IMR-90 (cell line): Measurements from ENCODE around the gene PLCL1.

Source experiments
- CTCF ChIP-seq: conservative IDR thresholded peaks from 2 replicates; pipeline ENCODE4 v1.5.1; 2012; ENCODE audit warnings: mild to moderate bottlenecking, low read depth, low read length, improper control_type of control experiment
- MAFK ChIP-seq: IDR thresholded peaks from 2 replicates; pipeline ENCODE4 v1.6.1; 2012; ENCODE audit warnings: low read depth, low read length, improper control_type of control experiment
- MAZ ChIP-seq: IDR thresholded peaks from 2 replicates; pipeline ENCODE4 v1.6.1; 2012; ENCODE audit warnings: low read depth, mild to moderate bottlenecking, low read length, improper control_type of control experiment, moderate library complexity, borderline replicate concordance

GRCh38 chr2:198052741-198053140 is 248.3 kb downstream of the PLCL1 start:
- TF ChIP-seq CTCF (no peak), MAZ (no peak), MAFK (no peak)
